ENCODE measurements around the gene NTPCR. TPM values are rescaled to one million over a fixed set of nuclear protein-coding genes. Genes with fewer than 3 reads are reported as not detected.
"Not testable (repeated sequence)": the region's sequence is repeated elsewhere in the genome, so short reads cannot be mapped to it uniquely, and the experiment has no call there.

NTPCR gene
- total RNA-seq, 2 experiments from 2014 or later: 27.2 to 31.1 TPM

DNA sequence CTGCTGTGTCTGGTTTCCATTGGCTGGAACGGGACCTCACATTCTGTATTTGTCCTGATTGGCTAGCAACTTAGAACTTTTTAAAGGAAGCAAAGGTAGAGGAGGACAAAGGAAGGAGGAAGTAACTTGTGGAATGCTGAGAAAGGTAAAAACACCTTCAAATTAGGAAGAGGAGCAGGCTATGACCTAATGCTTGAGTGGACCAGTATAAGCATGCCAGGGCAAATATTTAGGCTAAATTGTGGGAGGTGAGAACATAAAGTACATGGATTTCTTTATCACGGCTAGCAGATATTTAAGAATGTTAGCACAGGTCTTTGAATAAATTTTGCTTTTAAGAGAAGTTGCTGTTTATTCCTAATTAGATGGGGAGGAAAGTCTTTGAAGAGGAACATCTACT is 36.1 kb upstream of the NTPCR start:
- peaks cover 15% of the 10 kb centered on the region for H3K4me1 Mint-ChIP-seq
- H3K27ac Mint-ChIP-seq; H3K4me3 Mint-ChIP-seq; H3K36me3 Mint-ChIP-seq (ENCODE audit: low read depth); DNase-seq; H3K9me3 Mint-ChIP-seq; H3K27me3 Mint-ChIP-seq; CTCF ChIA-PET; POLR2A ChIA-PET: not testable (repeated sequence)

DNA sequence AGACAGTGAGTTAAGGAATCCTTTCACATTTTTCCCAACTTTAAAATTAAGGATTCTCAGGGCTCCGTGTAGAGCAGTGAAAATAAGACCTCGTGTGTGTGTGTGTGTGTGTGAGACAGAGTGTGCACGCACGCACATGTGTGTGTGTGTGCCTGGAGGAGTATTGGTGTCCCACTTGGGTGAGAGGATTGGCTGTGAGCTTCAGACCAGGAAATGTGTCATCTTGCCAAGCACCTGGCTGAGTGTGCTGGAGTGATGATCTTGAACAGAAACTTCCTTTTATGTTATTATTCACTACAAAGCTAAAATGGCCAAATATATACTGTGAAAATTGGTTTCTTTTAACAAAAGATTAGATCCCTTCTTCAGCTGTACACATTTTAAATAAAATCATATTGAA is 35.2 kb upstream of the NTPCR start:
- Mint-ChIP-seq H3K4me1 (peaks cover 10% of the 10 kb centered on the region), H3K36me3 (ENCODE audit: low read depth) (peaks cover 3% of the 10 kb centered on the region), H3K9me3 (peaks cover 2% of the 10 kb centered on the region), H3K27ac (no peak overlapping the region), H3K4me3 (no peak overlapping the region), H3K27me3 (no peaks in the 10 kb centered on the region)
- CTCF ChIA-PET: no interaction called here
- DNase-seq: no peak
- POLR2A ChIA-PET: no interaction called here

DNA sequence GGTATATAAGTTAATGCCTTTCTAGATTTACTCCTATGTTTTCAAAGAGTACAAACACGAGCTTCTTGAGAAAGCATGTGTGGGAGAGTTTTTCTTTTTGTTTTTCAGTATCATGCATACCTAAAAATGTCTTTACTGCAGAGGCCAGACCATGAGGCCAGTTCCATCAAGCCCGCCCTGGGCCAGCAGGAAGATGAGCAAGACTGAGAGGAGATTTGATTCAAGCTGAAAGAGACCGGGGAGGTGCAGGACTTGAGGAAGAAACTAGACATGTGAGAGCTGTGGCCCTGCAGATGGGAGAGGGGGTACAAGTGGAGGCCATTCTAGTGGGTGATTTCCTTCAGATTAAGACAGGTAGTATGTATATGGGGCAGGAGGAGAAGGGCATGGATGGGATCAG is 33.4 kb upstream of the NTPCR start:
- no peak for DNase-seq
- Mint-ChIP-seq H3K4me1 (peaks cover 4% of the 10 kb centered on the region), H3K27me3 (no peaks in the 10 kb centered on the region), H3K36me3 (ENCODE audit: low read depth) (peaks cover 3% of the 10 kb centered on the region), H3K27ac (no peak overlapping the region), H3K4me3 (no peak overlapping the region), H3K9me3 (peaks cover 2% of the 10 kb centered on the region)
- ChIA-PET CTCF (no interaction called here), POLR2A (no interaction called here)

GRCh38 chr1:232921381-232921780 is 29.0 kb upstream of the NTPCR start:
- Mint-ChIP-seq H3K4me3 (no peak overlapping the region), H3K9me3 (peaks cover 2% of the 10 kb centered on the region), H3K36me3 (ENCODE audit: low read depth) (peaks cover 3% of the 10 kb centered on the region), H3K27me3 (no peaks in the 10 kb centered on the region), H3K4me1 (peaks cover 25% of the 10 kb centered on the region), H3K27ac (no peak overlapping the region)
- no peak for DNase-seq
- CTCF ChIA-PET: no interaction called here
- POLR2A ChIA-PET: no interaction called here

DNA sequence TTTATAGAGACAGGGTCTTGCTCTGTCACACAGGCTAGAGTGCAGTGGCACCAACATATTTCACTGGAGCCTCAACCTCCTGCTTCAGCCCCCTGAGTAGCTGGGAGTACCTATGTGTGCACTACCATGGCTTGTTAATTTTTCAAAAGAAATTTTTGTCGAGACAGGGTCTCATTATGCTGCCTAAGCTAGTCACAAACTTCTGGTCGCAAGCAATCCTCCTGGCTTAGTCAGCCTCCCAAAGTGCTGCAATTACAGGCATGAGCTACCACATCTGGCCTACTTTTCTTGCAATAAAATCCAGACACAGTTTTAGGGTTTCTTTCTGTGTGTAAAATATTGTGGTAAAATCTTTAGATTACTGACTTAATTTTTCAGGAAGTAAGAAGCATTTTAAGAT is 27.9 kb upstream of the NTPCR start:
- H3K27ac Mint-ChIP-seq: peak overlapping the region; percentile 93
- CTCF ChIA-PET: no interaction called here
- H3K4me3 Mint-ChIP-seq: no peak overlapping the region

DNA sequence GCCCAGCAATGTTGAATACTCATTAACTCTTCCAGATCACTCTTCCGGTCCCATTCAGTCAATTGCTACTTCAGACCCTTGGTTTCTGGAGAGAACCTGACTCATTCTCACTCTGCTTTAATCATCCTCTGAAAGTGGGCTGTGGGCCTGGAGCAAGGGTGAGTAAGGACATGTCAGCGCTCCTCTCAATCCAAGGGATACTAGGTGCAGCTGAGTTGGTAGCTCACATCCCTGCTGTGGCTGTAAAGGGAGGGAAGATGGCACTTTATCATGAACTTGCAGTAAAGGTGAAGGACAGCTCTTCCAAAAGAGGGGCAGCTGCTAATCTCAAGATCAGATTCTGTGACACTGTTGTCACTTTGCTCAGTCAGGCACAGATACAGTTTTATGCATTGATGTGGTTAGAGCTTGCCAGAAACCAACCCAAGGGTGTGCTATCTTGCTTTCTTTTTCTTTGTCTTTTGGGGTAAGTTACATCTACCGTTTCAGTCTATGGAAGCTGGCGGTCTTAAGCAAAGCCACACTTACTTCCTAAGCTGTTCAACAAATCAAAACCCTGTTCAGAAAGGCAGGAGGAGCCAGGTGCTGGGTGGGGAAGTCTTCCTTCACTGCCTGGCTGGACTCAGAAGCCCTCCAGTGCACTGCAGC is 26.5 kb upstream of the NTPCR start:
- Mint-ChIP-seq H3K27me3 (no peaks in the 10 kb centered on the region), H3K4me1 (peaks cover 21% of the 10 kb centered on the region), H3K9me3 (peaks cover 2% of the 10 kb centered on the region), H3K4me3 (peak overlapping the region; percentile 42), H3K36me3 (ENCODE audit: low read depth) (no peaks in the 10 kb centered on the region), H3K27ac (peak overlapping the region; percentile 93)
- ChIA-PET POLR2A (interaction anchor here (0.9 to 1.3 kb wide), 3 partner anchors 11 to 29 kb away, joined by 3 to 6 read pairs (median 3); no protein-coding TSS in a partner anchor), CTCF (interaction anchor here (0.8 to 0.9 kb wide), 2 partner anchors 26 to 29 kb away, joined by 3 to 4 read pairs; no protein-coding TSS in a partner anchor)
- peak; percentile 48 for DNase-seq

More for the DNA sequence above, 27.9 kb upstream of the NTPCR start:
- H3K36me3 Mint-ChIP-seq (ENCODE audit: low read depth): peaks cover 3% of the 10 kb centered on the region
- POLR2A ChIA-PET: no interaction called here
- no peaks in the 10 kb centered on the region for H3K27me3 Mint-ChIP-seq
- peaks cover 4% of the 10 kb centered on the region for H3K9me3 Mint-ChIP-seq
- peaks cover 21% of the 10 kb centered on the region for H3K4me1 Mint-ChIP-seq
- DNase-seq: no peak

- POLR2A ChIA-PET: interaction anchor here (1.3 kb wide), 1 partner anchor 25 kb away, joined by 6 read pairs; no protein-coding TSS in a partner anchor
- Mint-ChIP-seq H3K27ac (no peak overlapping the region), H3K4me3 (no peak overlapping the region)
These were observed 25.5 kb upstream of the NTPCR start for GRCh38 chr1:232924874-232925273.

GRCh38 chr1:232925421-232926220 is 24.8 kb upstream of the NTPCR start:
- Mint-ChIP-seq H3K4me3 (no peak overlapping the region), H3K4me1 (peaks cover 21% of the 10 kb centered on the region), H3K9me3 (peaks cover 2% of the 10 kb centered on the region), H3K27ac (no peak overlapping the region), H3K27me3 (no peaks in the 10 kb centered on the region), H3K36me3 (ENCODE audit: low read depth) (no peaks in the 10 kb centered on the region)
- no peak for DNase-seq
- ChIA-PET POLR2A (interaction anchor here (1.3 kb wide), 1 partner anchor 24 kb away, joined by 6 read pairs; no protein-coding TSS in a partner anchor), CTCF (no interaction called here)

More at GRCh38 chr1:232924874-232925273, 25.5 kb upstream of the NTPCR start:
- no peaks in the 10 kb centered on the region for H3K27me3 Mint-ChIP-seq
- peaks cover 21% of the 10 kb centered on the region for H3K4me1 Mint-ChIP-seq
- DNase-seq: no peak
- CTCF ChIA-PET: no interaction called here
- H3K36me3 Mint-ChIP-seq (ENCODE audit: low read depth): no peaks in the 10 kb centered on the region
- H3K9me3 Mint-ChIP-seq: peaks cover 2% of the 10 kb centered on the region

- POLR2A ChIA-PET, H3K27ac Mint-ChIP-seq: not testable (repeated sequence)
These were observed 23.2 kb upstream of the NTPCR start for GRCh38 chr1:232927166-232927565.

DNA sequence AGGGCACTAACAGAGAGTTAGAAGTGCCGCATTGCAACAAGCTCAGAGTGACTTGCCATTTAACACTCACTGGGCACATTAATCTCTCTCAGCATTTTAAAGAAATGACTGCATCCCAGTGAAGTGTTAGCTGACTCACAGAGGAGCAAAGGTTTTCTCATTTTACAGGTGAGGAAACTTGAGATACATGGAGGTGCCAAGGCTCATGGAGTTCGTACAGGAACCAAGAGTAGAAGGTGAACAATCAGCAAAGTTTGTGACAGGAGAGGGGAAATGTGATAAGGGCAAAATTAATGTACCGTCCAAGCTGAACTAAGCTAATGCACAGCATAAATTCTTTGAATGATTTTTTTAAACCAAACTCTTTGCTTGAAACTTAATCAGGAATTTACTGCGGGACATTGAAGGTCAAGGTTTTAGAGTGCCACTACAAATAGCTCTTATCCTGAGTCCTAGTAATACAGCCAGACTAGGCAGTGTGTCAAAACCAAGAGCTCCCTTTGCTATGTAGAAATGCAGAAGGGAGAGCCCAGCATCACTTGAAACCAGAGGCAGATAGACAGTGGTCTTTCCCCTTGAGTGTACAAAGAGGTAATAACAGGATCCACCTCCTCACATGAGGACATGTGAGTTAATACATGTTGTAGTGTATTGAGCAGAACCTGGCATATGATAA is 22.4 kb upstream of the NTPCR start:
- Mint-ChIP-seq H3K9me3 (peaks cover 2% of the 10 kb centered on the region), H3K27ac (no peak overlapping the region), H3K4me1 (peaks cover 18% of the 10 kb centered on the region), H3K36me3 (ENCODE audit: low read depth) (no peaks in the 10 kb centered on the region), H3K4me3 (no peak overlapping the region), H3K27me3 (no peaks in the 10 kb centered on the region)
- POLR2A ChIA-PET: no interaction called here
- DNase-seq: no peak
- CTCF ChIA-PET: no interaction called here

More at GRCh38 chr1:232927166-232927565, 23.2 kb upstream of the NTPCR start:
- peaks cover 21% of the 10 kb centered on the region for H3K4me1 Mint-ChIP-seq
- H3K36me3 Mint-ChIP-seq (ENCODE audit: low read depth); DNase-seq; H3K4me3 Mint-ChIP-seq; H3K27me3 Mint-ChIP-seq; H3K9me3 Mint-ChIP-seq; CTCF ChIA-PET: not testable (repeated sequence)

DNA sequence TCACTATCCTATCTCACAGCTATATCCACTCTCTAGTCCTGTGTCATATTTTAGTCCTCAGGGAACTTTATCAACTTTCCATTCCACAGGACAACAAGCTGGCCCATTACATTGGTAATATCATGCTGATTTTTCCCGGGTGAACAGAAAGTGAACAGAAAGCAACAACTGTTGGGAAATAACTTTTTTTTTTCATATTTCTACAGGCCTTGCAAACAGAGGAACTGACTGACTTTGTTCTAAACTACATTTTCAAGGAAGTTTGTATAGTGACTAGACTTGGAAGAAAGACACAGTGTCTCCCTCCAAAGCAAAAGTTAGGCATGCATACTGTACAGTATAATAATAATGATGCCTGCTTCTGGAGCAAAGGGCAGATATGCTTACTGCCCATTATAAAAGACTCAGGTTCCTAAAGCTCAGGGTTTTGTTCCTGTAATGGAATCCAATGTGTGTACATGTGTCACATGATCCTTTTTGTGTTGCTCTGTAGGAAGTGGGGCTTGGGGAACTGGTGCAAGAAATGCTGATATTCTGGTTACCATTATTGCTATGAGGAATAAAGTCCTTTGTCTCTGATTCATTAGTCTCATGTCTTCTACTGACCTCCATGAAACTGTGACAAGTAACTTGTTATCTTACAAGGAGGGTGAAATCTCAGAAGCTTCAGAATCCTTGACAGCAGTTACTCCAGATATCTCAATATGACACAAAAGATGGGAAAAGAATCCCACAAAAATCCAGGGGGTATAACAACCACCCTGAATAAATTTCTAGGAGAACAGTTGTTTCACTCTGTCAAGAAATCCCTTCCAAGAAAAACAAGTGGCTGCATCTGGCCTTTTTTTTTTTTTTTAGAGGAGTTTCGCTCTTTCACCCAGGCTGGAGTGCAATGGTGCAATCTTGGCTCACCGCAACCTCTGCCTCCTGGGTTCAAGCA is 17.7 kb upstream of the NTPCR start:
- no peak for DNase-seq
- Mint-ChIP-seq H3K9me3 (no peaks in the 10 kb centered on the region), H3K27ac (no peak overlapping the region), H3K27me3 (no peaks in the 10 kb centered on the region), H3K4me3 (no peak overlapping the region), H3K36me3 (ENCODE audit: low read depth) (no peaks in the 10 kb centered on the region), H3K4me1 (no peaks in the 10 kb centered on the region)
- ChIA-PET POLR2A (no interaction called here), CTCF (no interaction called here)

DNA sequence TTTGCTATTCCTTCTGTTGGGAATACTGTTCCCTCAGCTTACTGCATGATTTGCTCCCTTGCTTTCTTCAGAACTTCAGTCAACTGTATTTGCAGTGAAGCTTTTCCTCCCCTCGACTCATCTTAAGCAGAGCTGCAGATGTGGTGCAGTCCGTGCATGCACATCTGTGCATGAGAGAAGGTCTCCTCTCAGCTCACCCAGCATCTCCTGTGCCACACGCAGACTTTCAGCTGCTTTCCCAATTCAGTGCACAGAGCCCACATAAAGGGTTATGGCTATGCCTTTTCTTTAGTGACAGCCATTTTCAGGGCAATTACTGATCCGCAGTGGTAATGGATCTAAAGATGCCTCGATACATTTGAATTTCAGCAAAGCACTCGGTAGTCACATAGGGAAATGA is 13.5 kb upstream of the NTPCR start:
- no peak overlapping the region for H3K4me3 Mint-ChIP-seq
- H3K27ac Mint-ChIP-seq: no peak overlapping the region
- ChIA-PET CTCF (no interaction called here), POLR2A (no interaction called here)
- no peaks in the 10 kb centered on the region for H3K9me3 Mint-ChIP-seq
- H3K4me1 Mint-ChIP-seq: peaks cover 1% of the 10 kb centered on the region
- DNase-seq: no peak
- H3K36me3 Mint-ChIP-seq (ENCODE audit: low read depth): no peaks in the 10 kb centered on the region
- H3K27me3 Mint-ChIP-seq: no peaks in the 10 kb centered on the region

Data from activated CD4-positive, alpha-beta memory T cell treated with anti-CD3 and anti-CD28 coated beads, Interleukin-2, amount 10 ng/mL, durations not matched to agents 7 days and 5 days (primary cell).